Measurements from ENCODE around the gene PLA2G4D.

PLA2G4D gene

GRCh38 chr15:42094512-42094963, at the start of gene PLA2G4D:
Gene PLA2G4D, minus strand, starts transcription at chr15:42094562. Its CDS starts 103 bp downstream, at chr15:42094459.
- TF ChIP-seq MYC (IDR thresholded peaks at IDR 0.05; ENCODE audit: low read depth, low read length) (no peak), POLR2A (IDR thresholded peaks at IDR 0.05; ENCODE audit: extremely low read depth, insufficient read length) (no peak), CTCF (IDR thresholded peaks at IDR 0.05; ENCODE audit: low read depth, low read length) (no peak), MAX (IDR thresholded peaks at IDR 0.05; ENCODE audit: low read depth, low read length) (no peak)
- H3K4me3 ChIP-seq (ENCODE audit: low read depth, low read length), result no peak within 1 kb of the TSS
- no peak for DNase-seq (ENCODE audit: low read depth)

- H3K4me3 ChIP-seq (ENCODE audit: low read depth, low read length), result no peak overlapping the region
- TF ChIP-seq MAX (IDR thresholded peaks at IDR 0.05; ENCODE audit: low read depth, low read length) (no peak), CTCF (IDR thresholded peaks at IDR 0.05; ENCODE audit: low read depth, low read length) (no peak), POLR2A (IDR thresholded peaks at IDR 0.05; ENCODE audit: extremely low read depth, insufficient read length) (no peak), MYC (IDR thresholded peaks at IDR 0.05; ENCODE audit: low read depth, low read length) (no peak)
- no peak for DNase-seq (ENCODE audit: low read depth)
Observed at GRCh38 chr15:42143356-42143755, 49.0 kb upstream of the PLA2G4D start.

- no peak for DNase-seq (ENCODE audit: low read depth)
- H3K4me3 ChIP-seq (ENCODE audit: low read depth, low read length), result no peak overlapping the region
- TF ChIP-seq POLR2A (IDR thresholded peaks at IDR 0.05; ENCODE audit: extremely low read depth, insufficient read length) (no peak), MYC (IDR thresholded peaks at IDR 0.05; ENCODE audit: low read depth, low read length) (no peak), MAX (IDR thresholded peaks at IDR 0.05; ENCODE audit: low read depth, low read length) (no peak), CTCF (IDR thresholded peaks at IDR 0.05; ENCODE audit: low read depth, low read length) (no peak)
Observed at GRCh38 chr15:42141795-42142667, 47.7 kb upstream of the PLA2G4D start.

- no peak overlapping the region for H3K4me3 ChIP-seq (ENCODE audit: low read depth, low read length)
- TF ChIP-seq CTCF (IDR thresholded peaks at IDR 0.05; ENCODE audit: low read depth, low read length), result no peak
- TF ChIP-seq MAX (IDR thresholded peaks at IDR 0.05; ENCODE audit: low read depth, low read length), result no peak
- TF ChIP-seq POLR2A (IDR thresholded peaks at IDR 0.05; ENCODE audit: extremely low read depth, insufficient read length), result no peak
- TF ChIP-seq MYC (IDR thresholded peaks at IDR 0.05; ENCODE audit: low read depth, low read length), result no peak
- DNase-seq (ENCODE audit: low read depth), result no peak
Observed at GRCh38 chr15:42141246-42141645, 46.9 kb upstream of the PLA2G4D start.

- H3K4me3 ChIP-seq (ENCODE audit: low read depth, low read length), result no peak overlapping the region
- TF ChIP-seq POLR2A (IDR thresholded peaks at IDR 0.05; ENCODE audit: extremely low read depth, insufficient read length) (no peak), CTCF (IDR thresholded peaks at IDR 0.05; ENCODE audit: low read depth, low read length) (no peak), MYC (IDR thresholded peaks at IDR 0.05; ENCODE audit: low read depth, low read length) (no peak), MAX (IDR thresholded peaks at IDR 0.05; ENCODE audit: low read depth, low read length) (no peak)
- DNase-seq (ENCODE audit: low read depth), result no peak
Observed at GRCh38 chr15:42140383-42141070, 46.2 kb upstream of the PLA2G4D start.
